ENCODE results near the gene PIR.

PIR gene

DNA sequence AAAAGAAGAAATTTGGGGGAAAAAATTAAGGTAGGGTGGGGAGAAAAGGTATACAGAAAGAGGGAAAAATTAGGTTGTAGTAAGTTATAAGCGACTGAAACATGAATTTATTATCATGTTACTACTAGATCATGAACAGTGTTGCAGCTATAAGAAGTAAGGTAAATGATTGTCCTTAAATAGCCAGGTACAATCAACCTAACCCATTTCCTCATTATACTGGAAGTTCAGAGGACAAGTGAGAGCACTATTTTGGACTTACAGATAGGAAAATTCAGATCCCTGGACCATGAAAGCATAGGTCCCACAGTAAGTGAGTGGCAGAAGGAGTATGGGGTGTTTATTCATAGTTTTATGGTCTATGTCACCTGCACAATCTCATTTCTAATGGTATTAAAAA, 23.5 kb downstream of the PIR start:
- no peak overlapping the region for H2AK5ac ChIP-seq (ENCODE audit: low read length)
- H3K27me3 ChIP-seq (ENCODE audit: insufficient read depth, low read length, poor library complexity): no peaks in the 10 kb centered on the region
- no peak overlapping the region for H3K27ac ChIP-seq (ENCODE audit: low read depth, low read length)
- no peak for DNase-seq
- no peak overlapping the region for H3K18ac ChIP-seq (ENCODE audit: low read length)
- H3K23ac ChIP-seq (ENCODE audit: low read length): no peak overlapping the region
- H4K5ac ChIP-seq (ENCODE audit: low read length): no peak overlapping the region
- 100% methylated on average over 1 of the region's 1 CpG for WGBS (ENCODE audit: extremely low coverage, insufficient coverage, low lambda C conversion rate)
- H2BK15ac ChIP-seq (replicated peaks; ENCODE audit: low read depth): no peak overlapping the region
- H2BK120ac ChIP-seq (ENCODE audit: low read depth, low read length): no peak overlapping the region
- H3K56ac ChIP-seq (ENCODE audit: low read length): no peak overlapping the region
- no peaks in the 10 kb centered on the region for H3K36me3 ChIP-seq (ENCODE audit: control insufficient read depth, insufficient read depth, low read length)
- H3K4ac ChIP-seq (ENCODE audit: low read depth, low read length): no peak overlapping the region
- H2BK5ac ChIP-seq (ENCODE audit: low read length): no peak overlapping the region
- no peaks in the 10 kb centered on the region for H3K4me1 ChIP-seq (ENCODE audit: control insufficient read depth, low read depth, low read length)
- no peak overlapping the region for H3K9ac ChIP-seq (ENCODE audit: low read length)
- H3K4me2 ChIP-seq (ENCODE audit: low read length): no peak overlapping the region
- H3K79me1 ChIP-seq (ENCODE audit: low read length): no peaks in the 10 kb centered on the region
- no peak overlapping the region for H3K4me3 ChIP-seq (ENCODE audit: low read length)
- no peaks in the 10 kb centered on the region for H3K79me2 ChIP-seq (ENCODE audit: control insufficient read depth, insufficient read depth, low read length)
- H4K8ac ChIP-seq (ENCODE audit: low read depth, low read length): no peak overlapping the region

DNA sequence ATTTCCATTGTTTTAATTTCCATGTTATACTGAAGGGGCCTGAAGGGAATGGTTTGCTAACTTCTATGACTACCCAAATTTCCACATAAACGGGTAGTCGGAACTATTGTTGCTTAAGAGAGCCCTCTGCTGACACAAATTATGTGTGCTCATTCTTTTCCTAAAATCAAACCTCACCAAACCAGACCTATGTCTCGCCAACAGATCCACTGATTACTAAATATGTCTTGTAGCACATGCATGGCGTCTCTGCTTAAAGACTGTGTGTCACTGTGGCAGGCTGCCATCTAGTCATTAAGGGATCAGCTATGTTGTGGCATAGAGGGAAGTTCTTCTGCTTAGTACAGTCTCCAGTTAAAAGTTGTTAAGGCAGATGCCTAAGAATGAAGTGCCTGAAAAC, 25.1 kb downstream of the PIR start:
- Histone ChIP-seq H2BK15ac (replicated peaks; ENCODE audit: low read depth) (no peak overlapping the region), H3K36me3 (ENCODE audit: control insufficient read depth, insufficient read depth, low read length) (no peaks in the 10 kb centered on the region), H3K79me2 (ENCODE audit: control insufficient read depth, insufficient read depth, low read length) (no peaks in the 10 kb centered on the region), H3K9ac (ENCODE audit: low read length) (no peak overlapping the region), H3K4ac (ENCODE audit: low read depth, low read length) (no peak overlapping the region), H3K4me3 (ENCODE audit: low read length) (no peak overlapping the region), H3K79me1 (ENCODE audit: low read length) (no peaks in the 10 kb centered on the region), H3K4me2 (ENCODE audit: low read length) (no peak overlapping the region), H3K23ac (ENCODE audit: low read length) (no peak overlapping the region), H3K27me3 (ENCODE audit: insufficient read depth, low read length, poor library complexity) (no peaks in the 10 kb centered on the region), H2BK5ac (ENCODE audit: low read length) (no peak overlapping the region), H3K56ac (ENCODE audit: low read length) (no peak overlapping the region), H3K27ac (ENCODE audit: low read depth, low read length) (no peak overlapping the region), H2BK120ac (ENCODE audit: low read depth, low read length) (no peak overlapping the region), H4K5ac (ENCODE audit: low read length) (no peak overlapping the region), H3K4me1 (ENCODE audit: control insufficient read depth, low read depth, low read length) (no peaks in the 10 kb centered on the region), H3K18ac (ENCODE audit: low read length) (no peak overlapping the region), H4K8ac (ENCODE audit: low read depth, low read length) (no peak overlapping the region), H2AK5ac (ENCODE audit: low read length) (no peak overlapping the region)
- peak; percentile 20 for DNase-seq
- WGBS (ENCODE audit: extremely low coverage, insufficient coverage, low lambda C conversion rate): no CpG with 5 or more reads among the region's 4 CpGs

DNA sequence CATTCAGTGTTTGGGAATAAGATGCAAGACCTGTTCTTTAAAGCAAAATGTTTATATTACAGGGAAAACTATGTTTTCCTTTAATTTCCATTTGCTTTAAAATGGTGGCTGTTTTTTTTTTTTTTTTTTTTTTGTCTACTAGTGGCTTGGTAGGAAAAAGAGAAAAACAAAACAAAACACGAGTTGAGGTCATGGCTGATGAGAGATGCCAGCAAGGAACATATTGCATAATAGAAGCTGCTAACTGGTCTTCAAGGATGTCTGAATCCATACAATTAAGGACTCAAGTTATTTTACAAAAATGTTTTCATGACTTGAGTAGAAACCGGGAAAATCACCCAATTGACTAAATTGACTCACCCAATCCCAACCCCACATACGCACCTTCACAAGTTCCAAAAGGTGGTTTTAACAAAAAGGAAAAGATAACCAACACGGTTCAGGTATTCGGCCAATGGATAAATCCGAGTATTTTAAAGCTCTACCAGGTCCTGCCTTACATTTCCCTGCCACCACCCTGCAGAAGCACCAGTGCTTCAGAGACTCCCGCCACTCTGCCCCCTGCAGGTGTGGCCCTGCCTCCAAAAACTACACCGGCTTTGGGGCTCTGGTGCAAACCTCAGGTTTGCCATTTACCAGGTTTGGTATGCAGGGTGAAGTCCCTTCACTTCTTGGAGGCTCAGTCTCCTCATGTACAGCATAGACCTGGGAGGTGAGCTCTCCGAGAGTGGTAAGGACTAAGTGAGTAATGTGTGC, 27.1 kb downstream of the PIR start:
- WGBS (ENCODE audit: extremely low coverage, insufficient coverage, low lambda C conversion rate): no CpG with 5 or more reads among the region's 9 CpGs
- peak; percentile 35 for DNase-seq

DNA sequence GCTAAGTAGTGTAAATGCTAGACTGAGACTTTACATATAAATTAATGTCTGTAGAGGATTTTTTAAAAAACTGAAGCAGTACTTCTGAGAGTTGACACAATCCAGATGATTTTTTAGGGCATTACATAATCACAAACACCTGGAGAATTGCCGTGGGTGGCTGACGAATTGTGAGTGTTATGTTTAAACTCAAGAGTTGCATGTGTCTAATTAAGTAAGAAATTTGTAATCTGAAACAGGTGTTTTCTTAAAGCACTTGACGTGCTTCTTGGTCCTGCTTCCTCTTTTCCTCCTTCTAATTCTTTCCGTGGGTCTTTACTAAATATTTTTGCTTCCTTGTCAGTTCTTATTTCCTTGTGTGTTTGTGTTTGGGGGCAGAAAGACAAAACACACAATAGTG, 27.8 kb downstream of the PIR start:
- no peaks in the 10 kb centered on the region for H3K4me1 ChIP-seq (ENCODE audit: control insufficient read depth, low read depth, low read length)
- no peaks in the 10 kb centered on the region for H3K79me2 ChIP-seq (ENCODE audit: control insufficient read depth, insufficient read depth, low read length)
- H4K5ac ChIP-seq (ENCODE audit: low read length): no peak overlapping the region
- H2AK5ac ChIP-seq (ENCODE audit: low read length): no peak overlapping the region
- no peak overlapping the region for H3K4me3 ChIP-seq (ENCODE audit: low read length)
- WGBS (ENCODE audit: extremely low coverage, insufficient coverage, low lambda C conversion rate): no CpG with 5 or more reads among the region's 4 CpGs
- no peak for DNase-seq
- no peak overlapping the region for H2BK5ac ChIP-seq (ENCODE audit: low read length)
- no peak overlapping the region for H3K9ac ChIP-seq (ENCODE audit: low read length)
- H3K36me3 ChIP-seq (ENCODE audit: control insufficient read depth, insufficient read depth, low read length): no peaks in the 10 kb centered on the region
- H3K23ac ChIP-seq (ENCODE audit: low read length): no peak overlapping the region
- H3K56ac ChIP-seq (ENCODE audit: low read length): no peak overlapping the region
- no peak overlapping the region for H3K27ac ChIP-seq (ENCODE audit: low read depth, low read length)
- H3K27me3 ChIP-seq (ENCODE audit: insufficient read depth, low read length, poor library complexity): no peaks in the 10 kb centered on the region
- H3K4ac ChIP-seq (ENCODE audit: low read depth, low read length): no peak overlapping the region
- H2BK120ac ChIP-seq (ENCODE audit: low read depth, low read length): no peak overlapping the region
- H3K18ac ChIP-seq (ENCODE audit: low read length): no peak overlapping the region
- H4K8ac ChIP-seq (ENCODE audit: low read depth, low read length): no peak overlapping the region
- H2BK15ac ChIP-seq (replicated peaks; ENCODE audit: low read depth): no peak overlapping the region
- H3K4me2 ChIP-seq (ENCODE audit: low read length): no peak overlapping the region
- no peaks in the 10 kb centered on the region for H3K79me1 ChIP-seq (ENCODE audit: low read length)

More for the DNA sequence above, 27.1 kb downstream of the PIR start:
- Histone ChIP-seq H2BK15ac (replicated peaks; ENCODE audit: low read depth) (no peak overlapping the region), H4K5ac (ENCODE audit: low read length) (no peak overlapping the region), H2AK5ac (ENCODE audit: low read length) (no peak overlapping the region), H3K79me1 (ENCODE audit: low read length) (no peaks in the 10 kb centered on the region), H2BK120ac (ENCODE audit: low read depth, low read length) (no peak overlapping the region), H3K79me2 (ENCODE audit: control insufficient read depth, insufficient read depth, low read length) (no peaks in the 10 kb centered on the region), H3K4me3 (ENCODE audit: low read length) (no peak overlapping the region), H3K4me2 (ENCODE audit: low read length) (no peak overlapping the region), H2BK5ac (ENCODE audit: low read length) (no peak overlapping the region), H3K56ac (ENCODE audit: low read length) (no peak overlapping the region), H3K27me3 (ENCODE audit: insufficient read depth, low read length, poor library complexity) (no peaks in the 10 kb centered on the region), H3K27ac (ENCODE audit: low read depth, low read length) (no peak overlapping the region), H3K4ac (ENCODE audit: low read depth, low read length) (no peak overlapping the region), H3K18ac (ENCODE audit: low read length) (no peak overlapping the region), H4K8ac (ENCODE audit: low read depth, low read length) (no peak overlapping the region), H3K4me1 (ENCODE audit: control insufficient read depth, low read depth, low read length) (no peaks in the 10 kb centered on the region), H3K23ac (ENCODE audit: low read length) (no peak overlapping the region), H3K36me3 (ENCODE audit: control insufficient read depth, insufficient read depth, low read length) (no peaks in the 10 kb centered on the region), H3K9ac (ENCODE audit: low read length) (no peak overlapping the region)

DNA sequence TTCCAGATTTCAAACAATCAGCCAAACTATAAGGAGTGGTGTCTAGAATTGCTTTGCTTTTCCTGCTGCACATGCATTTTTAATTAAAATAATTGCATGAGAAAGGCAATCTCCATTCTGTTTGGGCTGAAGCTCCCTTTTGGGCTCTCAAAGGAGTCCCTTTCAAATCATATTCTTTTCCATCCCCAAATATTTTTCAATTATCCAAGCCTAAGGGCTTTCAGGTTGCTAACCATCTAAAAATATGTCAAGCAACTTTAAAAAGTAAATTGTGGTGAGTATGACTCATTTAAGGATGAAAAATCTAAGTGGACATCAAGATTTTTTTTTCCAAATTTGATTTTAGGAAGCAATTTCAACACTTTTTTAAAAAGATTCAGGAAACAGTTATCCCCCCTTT, 28.4 kb downstream of the PIR start:
- Histone ChIP-seq H3K27me3 (ENCODE audit: insufficient read depth, low read length, poor library complexity) (no peaks in the 10 kb centered on the region), H2BK5ac (ENCODE audit: low read length) (no peak overlapping the region), H3K9ac (ENCODE audit: low read length) (no peak overlapping the region), H3K4me2 (ENCODE audit: low read length) (no peak overlapping the region), H3K79me2 (ENCODE audit: control insufficient read depth, insufficient read depth, low read length) (no peaks in the 10 kb centered on the region), H3K4me1 (ENCODE audit: control insufficient read depth, low read depth, low read length) (no peaks in the 10 kb centered on the region), H4K8ac (ENCODE audit: low read depth, low read length) (no peak overlapping the region), H3K23ac (ENCODE audit: low read length) (no peak overlapping the region), H4K5ac (ENCODE audit: low read length) (no peak overlapping the region), H3K4ac (ENCODE audit: low read depth, low read length) (no peak overlapping the region), H2AK5ac (ENCODE audit: low read length) (no peak overlapping the region), H3K79me1 (ENCODE audit: low read length) (no peaks in the 10 kb centered on the region), H2BK120ac (ENCODE audit: low read depth, low read length) (no peak overlapping the region), H3K56ac (ENCODE audit: low read length) (no peak overlapping the region), H2BK15ac (replicated peaks; ENCODE audit: low read depth) (no peak overlapping the region), H3K36me3 (ENCODE audit: control insufficient read depth, insufficient read depth, low read length) (no peaks in the 10 kb centered on the region), H3K27ac (ENCODE audit: low read depth, low read length) (no peak overlapping the region), H3K18ac (ENCODE audit: low read length) (no peak overlapping the region), H3K4me3 (ENCODE audit: low read length) (no peak overlapping the region)
- DNase-seq: no peak

DNA sequence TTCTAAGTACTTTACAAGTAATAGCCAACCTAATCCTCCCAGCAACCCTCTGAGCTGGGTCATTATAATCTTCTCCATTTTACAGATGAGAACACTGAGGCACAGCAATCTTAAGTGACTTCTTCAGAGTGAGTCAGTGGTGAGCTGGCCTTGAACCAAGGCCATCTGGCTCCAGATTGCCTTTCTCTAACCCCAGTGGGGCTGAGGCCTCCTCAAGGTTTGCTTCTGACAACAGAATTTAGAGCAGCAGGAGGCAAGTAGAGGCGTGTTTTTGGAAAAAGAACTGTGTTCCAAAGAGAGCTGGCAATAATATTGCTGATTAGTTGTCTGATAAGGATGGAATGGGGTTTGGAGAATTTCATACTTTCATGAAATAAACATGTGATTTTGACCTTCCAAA, 41.2 kb downstream of the PIR start:
- no peak overlapping the region for H2AK5ac ChIP-seq (ENCODE audit: low read length)
- H3K79me2 ChIP-seq (ENCODE audit: control insufficient read depth, insufficient read depth, low read length): no peaks in the 10 kb centered on the region
- no peak overlapping the region for H3K27ac ChIP-seq (ENCODE audit: low read depth, low read length)
- no peaks in the 10 kb centered on the region for H3K36me3 ChIP-seq (ENCODE audit: control insufficient read depth, insufficient read depth, low read length)
- H3K4me1 ChIP-seq (ENCODE audit: control insufficient read depth, low read depth, low read length): no peaks in the 10 kb centered on the region
- H2BK5ac ChIP-seq (ENCODE audit: low read length): no peak overlapping the region
- no peaks in the 10 kb centered on the region for H3K79me1 ChIP-seq (ENCODE audit: low read length)
- DNase-seq: no peak
- H3K23ac ChIP-seq (ENCODE audit: low read length): no peak overlapping the region
- no peak overlapping the region for H3K4me2 ChIP-seq (ENCODE audit: low read length)
- H3K18ac ChIP-seq (ENCODE audit: low read length): no peak overlapping the region
- no peak overlapping the region for H4K5ac ChIP-seq (ENCODE audit: low read length)
- no peak overlapping the region for H3K4me3 ChIP-seq (ENCODE audit: low read length)
- no peak overlapping the region for H3K4ac ChIP-seq (ENCODE audit: low read depth, low read length)
- H3K9ac ChIP-seq (ENCODE audit: low read length): no peak overlapping the region
- no peak overlapping the region for H2BK120ac ChIP-seq (ENCODE audit: low read depth, low read length)
- H2BK15ac ChIP-seq (replicated peaks; ENCODE audit: low read depth): no peak overlapping the region
- no peak overlapping the region for H3K56ac ChIP-seq (ENCODE audit: low read length)
- WGBS (ENCODE audit: extremely low coverage, insufficient coverage, low lambda C conversion rate): no CpG with 5 or more reads among the region's 1 CpG
- no peak overlapping the region for H4K8ac ChIP-seq (ENCODE audit: low read depth, low read length)
- H3K27me3 ChIP-seq (ENCODE audit: insufficient read depth, low read length, poor library complexity): no peaks in the 10 kb centered on the region

Data from mesendoderm (in vitro differentiated cells).